ENCODE results near the gene SFXN2. TPM values are rescaled to one million over a fixed set of nuclear protein-coding genes. Genes with fewer than 3 reads are reported as not detected.
A peak's percentile ranks its signal among the peaks of the same experiment; 100 is the strongest.

The SFXN2 gene
- total and polyA plus RNA-seq, 5 donors from 2014 or later = 4.9 to 11.5 (median 9.9) TPM

DNA sequence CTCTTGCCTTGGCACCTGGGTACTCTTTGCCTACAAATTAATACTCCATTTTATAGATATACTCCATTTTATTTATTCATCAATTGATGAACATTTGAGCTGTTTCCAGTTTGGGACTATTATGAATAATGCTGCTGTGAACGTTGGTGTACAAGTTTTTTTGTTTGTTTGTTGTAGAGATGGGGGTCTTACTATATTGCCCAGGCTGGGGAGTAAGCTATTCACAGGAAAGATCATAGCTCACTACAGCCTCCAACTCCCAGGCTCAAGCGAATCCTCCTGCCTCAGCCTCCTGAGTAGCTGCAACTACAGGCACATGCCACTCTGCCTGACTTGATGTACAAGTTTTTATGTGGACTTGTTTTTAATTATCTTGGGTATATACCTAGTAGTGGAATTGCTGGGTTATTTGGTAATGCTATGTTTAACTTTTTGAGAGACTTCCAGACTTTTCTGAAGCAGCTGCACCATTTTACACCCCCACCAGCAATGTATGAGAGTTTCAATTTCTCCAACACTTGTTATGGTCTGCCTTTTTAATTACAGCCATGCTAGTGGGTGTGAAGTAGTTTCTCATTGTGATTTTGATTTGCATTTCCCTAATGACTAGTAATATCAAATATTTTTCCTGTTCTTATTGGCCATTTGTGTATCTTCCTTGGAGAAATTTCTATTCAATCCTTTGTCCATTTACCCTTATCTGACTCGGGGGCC, 45.2 kb downstream of the SFXN2 start:
- DNase-seq (no peak), ATAC-seq (ENCODE audit: low read depth in 2 of 2) (no peak)
- H3K9me3 ChIP-seq (ENCODE audit: control insufficient read depth in 2 of 2, low read length in 2 of 2) = no peaks in the 10 kb centered on the region
- H3K36me3 Mint-ChIP-seq = peaks cover 25% of the 10 kb centered on the region
- H3K4me1 Mint-ChIP-seq = peaks cover 10 to 60% (median 28%) of the 10 kb centered on the region in 4 donors
- H3K4me1 ChIP-seq (ENCODE audit: control insufficient read depth, insufficient read depth, low read length, poor library complexity, severe bottlenecking) = peaks cover 3% of the 10 kb centered on the region
- H3K27me3 Mint-ChIP-seq = no peaks in the 10 kb centered on the region
- peak overlapping the region in 1 of 3 donors; percentile 12 for H3K27ac Mint-ChIP-seq
- no peaks in the 10 kb centered on the region for H3K27me3 ChIP-seq (ENCODE audit: control insufficient read depth, insufficient read depth, low read length)
- peaks cover 15% of the 10 kb centered on the region for H3K36me3 ChIP-seq (ENCODE audit: control insufficient read depth, insufficient read depth, low read length)
- no peak overlapping the region for H3K27ac ChIP-seq (ENCODE audit: insufficient read depth, low read length, poor library complexity, severe bottlenecking)
- no peak overlapping the region for H3K4me3 Mint-ChIP-seq
- no peaks in the 10 kb centered on the region for H3K9me3 Mint-ChIP-seq
- no peak overlapping the region for H3K4me3 ChIP-seq (ENCODE audit: low read depth, low read length)

DNA sequence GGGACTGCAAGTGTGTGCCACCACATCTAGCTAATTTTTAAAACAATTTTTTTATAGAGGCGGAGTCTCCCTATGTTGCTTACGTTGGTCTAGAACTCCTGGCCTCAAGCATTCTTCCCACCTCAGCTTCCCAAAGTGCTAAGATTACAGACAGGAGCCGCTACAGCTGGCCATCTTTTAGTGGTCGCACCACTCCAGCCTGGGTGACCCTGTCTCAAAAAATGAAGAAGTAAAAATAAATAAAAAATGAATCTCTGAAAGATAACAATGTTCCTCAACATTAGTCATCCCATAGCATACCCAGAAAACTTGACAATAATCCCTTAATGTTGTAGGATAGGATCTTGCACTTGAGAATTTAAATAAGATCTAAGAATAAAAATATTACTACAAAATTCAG, 47.5 kb downstream of the SFXN2 start:
- ATAC-seq (ENCODE audit: low read depth in 2 of 2) (no peak), DNase-seq (no peak)
- Mint-ChIP-seq H3K27me3 (no peaks in the 10 kb centered on the region), H3K4me3 (no peak overlapping the region), H3K9me3 (peaks cover 0 to 1% (median 0%) of the 10 kb centered on the region in 7 donors), H3K4me1 (peaks cover 10 to 53% (median 30%) of the 10 kb centered on the region in 4 donors), H3K27ac (peak overlapping the region in 1 of 3 donors; percentile 14), H3K36me3 (peaks cover 34% of the 10 kb centered on the region)
- Histone ChIP-seq H3K27me3 (ENCODE audit: control insufficient read depth, insufficient read depth, low read length) (no peaks in the 10 kb centered on the region), H3K4me1 (ENCODE audit: control insufficient read depth, insufficient read depth, low read length, poor library complexity, severe bottlenecking) (peaks cover 3% of the 10 kb centered on the region), H3K4me3 (ENCODE audit: low read depth, low read length) (no peak overlapping the region), H3K27ac (ENCODE audit: insufficient read depth, low read length, poor library complexity, severe bottlenecking) (no peak overlapping the region), H3K36me3 (ENCODE audit: control insufficient read depth, insufficient read depth, low read length) (peaks cover 22% of the 10 kb centered on the region), H3K9me3 (ENCODE audit: control insufficient read depth in 2 of 2, low read length in 2 of 2) (no peaks in the 10 kb centered on the region)

DNA sequence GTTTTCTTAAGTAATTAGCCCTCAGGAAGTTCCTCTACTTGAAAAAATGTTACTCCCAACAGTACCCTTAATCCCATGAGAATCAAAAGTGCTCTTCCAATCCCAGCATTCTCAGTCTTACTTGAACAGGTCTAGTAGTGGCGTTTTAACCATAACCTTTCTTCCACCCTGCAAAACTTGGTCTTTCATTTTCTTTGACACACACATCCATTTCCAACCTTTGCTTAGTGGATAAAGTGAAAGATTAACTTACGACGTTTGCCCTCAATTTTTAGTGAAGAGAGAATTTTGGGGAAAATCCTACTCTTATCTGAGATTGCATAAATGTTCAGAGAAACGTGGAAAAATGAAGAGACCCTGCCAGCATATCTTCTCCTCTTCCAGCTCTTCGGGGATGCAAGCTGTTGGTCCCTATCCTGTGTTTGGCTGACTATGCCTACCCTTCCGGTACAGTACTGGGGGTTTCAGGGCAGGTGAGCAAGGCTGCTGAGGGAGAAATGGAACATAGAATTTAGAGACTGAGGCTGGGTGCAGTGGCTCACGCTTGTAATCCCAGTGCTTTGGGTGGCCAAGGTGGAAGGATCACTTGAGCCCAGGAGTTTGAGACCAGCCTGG, 48.1 kb downstream of the SFXN2 start:
- no peak overlapping the region for H3K4me3 Mint-ChIP-seq
- Histone ChIP-seq H3K36me3 (ENCODE audit: control insufficient read depth, insufficient read depth, low read length) (peaks cover 22% of the 10 kb centered on the region), H3K4me1 (ENCODE audit: control insufficient read depth, insufficient read depth, low read length, poor library complexity, severe bottlenecking) (no peaks in the 10 kb centered on the region), H3K27me3 (ENCODE audit: control insufficient read depth, insufficient read depth, low read length) (no peaks in the 10 kb centered on the region), H3K9me3 (ENCODE audit: control insufficient read depth in 2 of 2, low read length in 2 of 2) (no peaks in the 10 kb centered on the region), H3K4me3 (ENCODE audit: low read depth, low read length) (no peak overlapping the region), H3K27ac (ENCODE audit: insufficient read depth, low read length, poor library complexity, severe bottlenecking) (no peak overlapping the region)
- no peak overlapping the region for H3K27ac Mint-ChIP-seq
- ATAC-seq (ENCODE audit: low read depth in 2 of 2) (no peak), DNase-seq (no peak)
- peaks cover 10 to 53% (median 28%) of the 10 kb centered on the region in 4 donors for H3K4me1 Mint-ChIP-seq
- H3K9me3 Mint-ChIP-seq = peaks cover 0 to 1% (median 0%) of the 10 kb centered on the region in 7 donors
- H3K36me3 Mint-ChIP-seq = peaks cover 34% of the 10 kb centered on the region
- no peaks in the 10 kb centered on the region for H3K27me3 Mint-ChIP-seq

DNA sequence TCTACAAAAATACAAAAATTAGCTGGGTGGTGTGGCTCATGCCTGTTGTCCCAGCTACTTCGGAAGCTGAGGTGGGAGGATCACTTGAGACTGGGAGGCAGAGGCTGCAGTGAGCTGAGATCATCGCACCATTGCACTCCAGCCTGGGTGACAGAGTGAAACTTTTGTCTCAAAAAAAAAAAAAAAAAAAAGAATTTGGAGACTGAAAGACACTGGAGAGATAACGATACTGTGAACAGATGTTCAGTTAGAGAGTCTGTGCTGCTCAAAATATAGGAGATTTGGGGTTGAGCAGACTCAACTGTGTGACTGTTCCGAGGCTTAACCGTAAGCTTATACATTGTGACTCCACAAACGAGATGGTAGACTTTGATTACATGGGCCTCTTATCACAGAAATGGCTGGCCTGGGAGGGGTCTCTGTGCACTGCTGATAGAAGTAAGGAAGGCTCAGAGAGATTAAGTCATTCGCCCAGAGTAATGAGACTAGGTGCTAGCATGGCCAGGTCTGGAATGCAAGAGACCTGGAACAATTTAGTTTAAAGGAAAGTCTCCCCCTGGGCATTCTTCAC, 48.7 kb downstream of the SFXN2 start:
- H3K4me1 ChIP-seq (ENCODE audit: control insufficient read depth, insufficient read depth, low read length, poor library complexity, severe bottlenecking) = no peaks in the 10 kb centered on the region
- H3K36me3 Mint-ChIP-seq = peaks cover 34% of the 10 kb centered on the region
- peaks cover 0 to 1% (median 0%) of the 10 kb centered on the region in 7 donors for H3K9me3 Mint-ChIP-seq
- no peak overlapping the region for H3K4me3 Mint-ChIP-seq
- H3K4me3 ChIP-seq (ENCODE audit: low read depth, low read length) = no peak overlapping the region
- H3K27me3 ChIP-seq (ENCODE audit: control insufficient read depth, insufficient read depth, low read length) = no peaks in the 10 kb centered on the region
- H3K4me1 Mint-ChIP-seq = peaks cover 9 to 54% (median 29%) of the 10 kb centered on the region in 4 donors
- DNase-seq = no peak
- no peaks in the 10 kb centered on the region for H3K9me3 ChIP-seq (ENCODE audit: control insufficient read depth in 2 of 2, low read length in 2 of 2)
- no peaks in the 10 kb centered on the region for H3K27me3 Mint-ChIP-seq
- no peak overlapping the region for H3K27ac Mint-ChIP-seq
- no peak overlapping the region for H3K27ac ChIP-seq (ENCODE audit: insufficient read depth, low read length, poor library complexity, severe bottlenecking)
- H3K36me3 ChIP-seq (ENCODE audit: control insufficient read depth, insufficient read depth, low read length) = peaks cover 22% of the 10 kb centered on the region
- ATAC-seq (ENCODE audit: low read depth in 2 of 2) = no peak

DNA sequence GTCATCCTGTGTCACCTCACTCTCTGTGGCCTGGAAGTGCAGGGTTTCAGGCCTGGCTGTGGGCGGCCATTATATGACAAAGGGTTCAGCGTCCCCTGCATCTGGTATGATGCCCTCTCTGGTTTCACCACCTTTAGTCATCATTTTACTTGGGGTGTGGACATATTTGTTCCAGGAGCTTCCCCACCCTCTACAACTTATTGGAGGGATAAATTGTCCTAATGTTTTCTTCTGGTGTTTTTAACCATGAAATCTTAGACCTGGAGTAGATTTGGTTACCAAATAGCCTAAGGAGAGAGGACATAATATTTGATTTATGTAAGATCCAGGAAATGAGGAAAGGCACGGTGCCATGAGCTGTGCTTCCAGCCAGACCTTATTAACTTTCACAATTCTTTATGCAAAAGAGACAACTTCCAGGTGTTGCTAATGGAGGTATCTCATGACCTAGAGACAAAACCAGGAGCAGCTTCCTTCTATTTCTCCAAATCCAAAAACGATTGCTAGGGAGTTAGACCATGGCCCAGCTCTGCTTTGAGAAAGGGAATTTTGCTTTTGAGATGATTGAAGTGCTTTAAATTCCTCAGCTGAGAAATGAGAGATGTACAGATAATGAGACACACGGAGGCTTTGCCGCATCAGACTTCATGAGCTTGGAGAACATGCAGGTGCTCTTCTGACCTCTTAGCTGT, 50.2 kb downstream of the SFXN2 start:
- H3K4me3 ChIP-seq (ENCODE audit: low read depth, low read length) = no peak overlapping the region
- no peaks in the 10 kb centered on the region for H3K9me3 ChIP-seq (ENCODE audit: control insufficient read depth in 2 of 2, low read length in 2 of 2)
- no peaks in the 10 kb centered on the region for H3K4me1 ChIP-seq (ENCODE audit: control insufficient read depth, insufficient read depth, low read length, poor library complexity, severe bottlenecking)
- H3K27ac ChIP-seq (ENCODE audit: insufficient read depth, low read length, poor library complexity, severe bottlenecking) = no peak overlapping the region
- H3K36me3 Mint-ChIP-seq = peaks cover 31% of the 10 kb centered on the region
- H3K27ac Mint-ChIP-seq = peak overlapping the region in 1 of 3 donors; percentile 63
- H3K4me3 Mint-ChIP-seq = no peak overlapping the region
- no peak for ATAC-seq (ENCODE audit: low read depth in 2 of 2)
- peaks cover 22% of the 10 kb centered on the region for H3K36me3 ChIP-seq (ENCODE audit: control insufficient read depth, insufficient read depth, low read length)
- no peaks in the 10 kb centered on the region for H3K27me3 Mint-ChIP-seq
- H3K9me3 Mint-ChIP-seq = peaks cover 0 to 1% (median 0%) of the 10 kb centered on the region in 7 donors
- no peaks in the 10 kb centered on the region for H3K27me3 ChIP-seq (ENCODE audit: control insufficient read depth, insufficient read depth, low read length)
- no peak for DNase-seq
- H3K4me1 Mint-ChIP-seq = peaks cover 5 to 47% (median 25%) of the 10 kb centered on the region in 4 donors

DNA sequence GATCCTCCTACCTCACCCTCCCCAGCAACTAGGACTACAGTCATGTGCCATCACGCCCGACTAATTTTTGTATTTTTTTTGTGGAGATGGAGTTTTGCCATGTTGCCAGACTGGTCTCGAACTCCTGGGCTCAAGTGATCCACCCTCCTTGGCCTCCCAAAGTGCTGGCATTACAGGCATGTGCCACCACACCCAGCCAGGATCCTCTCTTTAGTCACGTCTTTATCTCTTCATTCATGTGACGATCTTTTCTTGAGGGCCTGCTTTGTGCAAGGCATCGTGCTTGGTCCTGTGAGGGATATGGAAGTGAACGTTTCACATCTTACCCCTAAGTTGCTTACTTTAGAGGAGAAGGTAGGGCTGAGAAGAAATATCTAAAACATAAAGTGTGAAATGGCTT, 50.9 kb downstream of the SFXN2 start:
- Histone ChIP-seq H3K4me1 (ENCODE audit: control insufficient read depth, insufficient read depth, low read length, poor library complexity, severe bottlenecking) (no peaks in the 10 kb centered on the region), H3K36me3 (ENCODE audit: control insufficient read depth, insufficient read depth, low read length) (peaks cover 22% of the 10 kb centered on the region), H3K9me3 (ENCODE audit: control insufficient read depth in 2 of 2, low read length in 2 of 2) (no peaks in the 10 kb centered on the region), H3K27ac (ENCODE audit: insufficient read depth, low read length, poor library complexity, severe bottlenecking) (no peak overlapping the region), H3K4me3 (ENCODE audit: low read depth, low read length) (no peak overlapping the region), H3K27me3 (ENCODE audit: control insufficient read depth, insufficient read depth, low read length) (no peaks in the 10 kb centered on the region)
- peak overlapping the region in 1 of 3 donors; percentile 63 for H3K27ac Mint-ChIP-seq
- H3K27me3 Mint-ChIP-seq = no peaks in the 10 kb centered on the region
- no peak for DNase-seq
- H3K9me3 Mint-ChIP-seq = peaks cover 0 to 1% (median 0%) of the 10 kb centered on the region in 7 donors
- peak overlapping the region in 1 of 4 donors; percentile 35 for H3K4me3 Mint-ChIP-seq
- ATAC-seq (ENCODE audit: low read depth in 2 of 2) = no peak
- H3K4me1 Mint-ChIP-seq = peaks cover 5 to 48% (median 31%) of the 10 kb centered on the region in 4 donors
- H3K36me3 Mint-ChIP-seq = peaks cover 26% of the 10 kb centered on the region

DNA sequence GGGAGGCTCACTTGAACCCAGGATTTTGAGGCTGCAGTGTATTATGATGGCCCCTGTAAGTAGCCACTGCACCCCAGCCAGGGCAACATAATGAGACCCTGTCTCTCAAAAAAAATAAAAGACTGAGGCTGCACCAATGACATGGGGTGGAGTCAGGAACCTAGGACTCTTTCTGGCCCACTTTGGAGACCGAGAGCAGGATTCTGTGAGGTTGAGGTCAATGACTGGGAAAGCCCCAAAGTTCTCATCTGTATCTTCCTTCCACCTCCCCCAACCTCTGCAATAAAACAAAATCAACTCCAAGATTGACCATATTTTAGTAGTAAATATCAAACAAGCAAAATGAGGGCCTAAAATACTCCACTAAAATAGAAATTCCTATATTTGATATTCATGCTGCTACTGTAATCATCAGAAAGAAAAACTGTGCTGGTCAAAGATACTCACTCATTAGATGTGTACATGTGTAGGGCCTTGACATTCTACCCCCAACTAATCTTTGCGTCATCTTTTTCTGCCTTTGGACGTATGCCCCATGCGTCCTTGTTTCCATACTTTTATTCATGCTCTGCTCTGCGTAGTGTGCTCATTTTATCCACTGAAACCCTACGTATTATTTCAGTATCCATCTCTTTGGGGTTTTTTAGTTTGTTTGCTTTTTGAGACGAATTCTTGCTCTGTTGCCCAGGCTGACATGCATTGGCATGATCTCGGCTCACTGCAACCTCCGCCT, 53.2 kb downstream of the SFXN2 start:
- no peaks in the 10 kb centered on the region for H3K27me3 Mint-ChIP-seq
- peaks cover 0 to 1% (median 0%) of the 10 kb centered on the region in 7 donors for H3K9me3 Mint-ChIP-seq
- no peak overlapping the region for H3K4me3 ChIP-seq (ENCODE audit: low read depth, low read length)
- no peak overlapping the region for H3K4me3 Mint-ChIP-seq
- peaks cover 18% of the 10 kb centered on the region for H3K36me3 Mint-ChIP-seq
- H3K27ac Mint-ChIP-seq = peak overlapping the region in 1 of 3 donors; percentile 49
- no peaks in the 10 kb centered on the region for H3K27me3 ChIP-seq (ENCODE audit: control insufficient read depth, insufficient read depth, low read length)
- no peaks in the 10 kb centered on the region for H3K9me3 ChIP-seq (ENCODE audit: control insufficient read depth in 2 of 2, low read length in 2 of 2)
- peaks cover 10 to 52% (median 35%) of the 10 kb centered on the region in 4 donors for H3K4me1 Mint-ChIP-seq
- H3K27ac ChIP-seq (ENCODE audit: insufficient read depth, low read length, poor library complexity, severe bottlenecking) = no peak overlapping the region
- DNase-seq (no peak), ATAC-seq (ENCODE audit: low read depth in 2 of 2) (no peak)
- no peaks in the 10 kb centered on the region for H3K4me1 ChIP-seq (ENCODE audit: control insufficient read depth, insufficient read depth, low read length, poor library complexity, severe bottlenecking)
- H3K36me3 ChIP-seq (ENCODE audit: control insufficient read depth, insufficient read depth, low read length) = peaks cover 21% of the 10 kb centered on the region

All from CD4-positive, CD25-positive, alpha-beta regulatory T cell (primary cell).